Right lobe of liver (tissue), 6 donors: ENCODE data around the gene COL7A1. TPM values are rescaled to one million over a fixed set of nuclear protein-coding genes. Genes with fewer than 3 reads are reported as not detected.

Experiments used
- ATAC-seq, 4 donors: fragments of 200-7000 bp; cut with Tn5 transposase; one replicate each; pipeline ENCODE4 v1.9.1; 2020; ENCODE audit warnings: mild to moderate bottlenecking in 4 of 4, moderate library complexity in 4 of 4
- DNase-seq, 3 donors: peaks; one replicate each; pipeline ENCODE4 v3.0.0-alpha.2; 2020
- H3K27ac ChIP-seq, 3 donors: fragments of 200-600 bp; one replicate each; pipeline ENCODE4 v1.8.0; 2022
- H3K27me3 ChIP-seq, 2 donors: fragments of 200-600 bp; one replicate each; pipeline ENCODE4 v1.8.0; 2022
- H3K36me3 ChIP-seq, 4 donors: fragments of 200-600 bp; sonication (generic) in 1 of 4; one replicate each; pipeline versions ENCODE4 v1.5.1 to v1.8.0; 2017 to 2022; ENCODE audit warnings: control low read depth in 1 of 4
- H3K4me1 ChIP-seq, 4 donors: fragments of 200-600 bp; sonication (generic) in 1 of 4; one replicate each; pipeline versions ENCODE4 v1.5.1 to v1.8.0; 2017 to 2022; ENCODE audit warnings: control low read depth in 1 of 4
- H3K4me3 ChIP-seq, 3 donors: fragments of 200-600 bp; one replicate each; pipeline ENCODE4 v1.8.0; 2022
- H3K9me3 ChIP-seq, 4 donors: fragments of 200-600 bp; sonication (generic) in 1 of 4; one replicate each; pipeline versions ENCODE4 v1.5.1 to v1.8.0; 2017 to 2022; ENCODE audit warnings: control low read depth in 1 of 4
- POLR2A ChIP-seq: fragments of 450-650 bp; IDR thresholded peaks from one replicate; pipeline ENCODE4 v1.6.1; 2017; ENCODE audit warnings: antibody characterized with exemption, mild to moderate bottlenecking
- WGBS: methylation state at CpG from one replicate; pipeline ENCODE4 v1.1.6; 2018; ENCODE audit warnings: low coverage, low lambda C conversion rate; ENCODE audit not compliant: insufficient coverage; ENCODE audit errors: missing lambda C conversion rate; 5-methylcytosine and 5-hydroxymethylcytosine counted together
- intact Hi-C, 2 donors: fragments of 100-400 bp; cut with DNase I; formaldehyde crosslinking; loops; one replicate each; pipeline versions ENCODE4 v1.11.2 to v1.14.1; 2022
- total RNA-seq, 6 experiments: library from RNA; depleted of rRNA in 2 of 6; stranded (reverse); fragments of >200 nt in 2 of 6; fragmentation: NEBNext Ultra II Directional in 3 of 6; extraction: Animal tissue kit (Norgen Biotek cat#: 25700) in 3 of 6; gene quantifications; one replicate each; pipeline versions ENCODE4 v1.1.0 to v1.2.4, GENCODE V29; 2016 to 2023
- TF ChIP-seq, protein P1 (sequence below), 4 donors: fragments of 200-600 bp in 3 of 4; fragments of 450-650 bp in 1 of 4; IDR thresholded peaks; one replicate each; pipeline versions ENCODE4 v1.5.1 to v1.8.0; 2016 to 2022; ENCODE audit warnings: antibody characterized with exemption in 4 of 4, mild to moderate bottlenecking in 2 of 4
- donor health status: DM: no; HTN: yes; CAD: no.
- donor health status: DM: no; HTN: no; CAD: no.
- donor health status: DM: no; HTN: no; CAD: no.
- donor health status: DM: no; HTN: yes; CAD: no.
- donor health status: DM: no; HTN: yes; CAD: no.

Gene COL7A1
- total RNA-seq, 6 experiments from 2014 or later = 0.31 to 1.7 (median 1.1) TPM

DNA sequence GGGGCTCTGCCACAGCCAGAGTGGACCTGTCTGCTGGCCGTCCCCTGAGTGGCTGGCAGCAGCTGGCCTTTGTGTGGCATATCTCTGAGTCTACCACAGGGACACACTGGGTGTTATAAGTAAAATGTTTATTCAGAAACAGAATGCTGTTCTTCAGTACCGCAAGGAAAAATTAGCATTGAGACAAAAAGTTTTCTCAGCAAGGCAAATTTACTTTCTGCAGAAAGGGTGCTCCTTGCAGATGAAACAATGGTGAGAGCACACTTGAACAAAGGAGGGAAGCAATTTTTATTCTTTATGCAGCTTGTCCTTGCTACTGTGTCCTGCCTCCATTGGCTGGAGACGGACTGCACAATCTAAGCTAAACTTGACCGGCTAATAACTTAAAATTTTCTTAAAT, 22.4 kb upstream of the COL7A1 start:
- DNase-seq (no peak), ATAC-seq (no peak)
- no peaks in the 10 kb centered on the region for H3K27me3 ChIP-seq
- no peaks in the 10 kb centered on the region for H3K4me1 ChIP-seq
- no peak overlapping the region for H3K27ac ChIP-seq
- no peak for TF ChIP-seq POLR2A
- TF ChIP-seq, protein P1, sequence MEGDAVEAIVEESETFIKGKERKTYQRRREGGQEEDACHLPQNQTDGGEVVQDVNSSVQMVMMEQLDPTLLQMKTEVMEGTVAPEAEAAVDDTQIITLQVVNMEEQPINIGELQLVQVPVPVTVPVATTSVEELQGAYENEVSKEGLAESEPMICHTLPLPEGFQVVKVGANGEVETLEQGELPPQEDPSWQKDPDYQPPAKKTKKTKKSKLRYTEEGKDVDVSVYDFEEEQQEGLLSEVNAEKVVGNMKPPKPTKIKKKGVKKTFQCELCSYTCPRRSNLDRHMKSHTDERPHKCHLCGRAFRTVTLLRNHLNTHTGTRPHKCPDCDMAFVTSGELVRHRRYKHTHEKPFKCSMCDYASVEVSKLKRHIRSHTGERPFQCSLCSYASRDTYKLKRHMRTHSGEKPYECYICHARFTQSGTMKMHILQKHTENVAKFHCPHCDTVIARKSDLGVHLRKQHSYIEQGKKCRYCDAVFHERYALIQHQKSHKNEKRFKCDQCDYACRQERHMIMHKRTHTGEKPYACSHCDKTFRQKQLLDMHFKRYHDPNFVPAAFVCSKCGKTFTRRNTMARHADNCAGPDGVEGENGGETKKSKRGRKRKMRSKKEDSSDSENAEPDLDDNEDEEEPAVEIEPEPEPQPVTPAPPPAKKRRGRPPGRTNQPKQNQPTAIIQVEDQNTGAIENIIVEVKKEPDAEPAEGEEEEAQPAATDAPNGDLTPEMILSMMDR (IDR thresholded peaks at IDR 0.05) = no peak
- no peak overlapping the region for H3K4me3 ChIP-seq
- no peaks in the 10 kb centered on the region for H3K36me3 ChIP-seq
- intact Hi-C loops = no loop called here
- WGBS = 92% methylated on average over 4 of the region's 4 CpGs
- H3K9me3 ChIP-seq = peaks cover 0 to 11% (median 3%) of the 10 kb centered on the region in 4 donors

DNA sequence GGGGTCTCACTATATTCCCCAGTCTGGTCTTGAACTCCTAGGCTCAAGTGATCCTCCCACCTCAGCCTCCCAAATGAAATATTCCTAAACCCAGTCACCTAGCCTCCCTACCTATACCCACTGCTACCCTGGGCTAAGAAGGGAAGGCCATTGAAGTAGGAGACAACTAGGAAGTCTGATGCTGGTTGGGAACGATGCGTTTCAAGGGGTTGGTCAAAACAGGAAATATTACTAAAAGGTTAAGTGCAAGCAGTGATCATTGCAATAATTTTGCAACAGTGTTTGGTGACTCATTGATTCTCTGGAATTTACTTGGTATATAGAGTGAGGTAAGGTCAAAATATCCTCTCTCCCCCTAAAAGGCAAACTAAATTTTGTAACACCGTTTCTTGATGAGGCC, 18.9 kb upstream of the COL7A1 start:
- no peaks in the 10 kb centered on the region for H3K27me3 ChIP-seq
- no peak for TF ChIP-seq POLR2A
- TF ChIP-seq, protein P1 (IDR thresholded peaks at IDR 0.05) = no peak
- H3K4me1 ChIP-seq = no peaks in the 10 kb centered on the region
- H3K36me3 ChIP-seq = no peaks in the 10 kb centered on the region
- H3K9me3 ChIP-seq = peaks cover 0 to 11% (median 3%) of the 10 kb centered on the region in 4 donors
- DNase-seq = no peak
- ATAC-seq = no peak
- 42% methylated on average over 3 of the region's 3 CpGs for WGBS
- no peak overlapping the region for H3K4me3 ChIP-seq
- intact Hi-C loops = no loop called here
- no peak overlapping the region for H3K27ac ChIP-seq

DNA sequence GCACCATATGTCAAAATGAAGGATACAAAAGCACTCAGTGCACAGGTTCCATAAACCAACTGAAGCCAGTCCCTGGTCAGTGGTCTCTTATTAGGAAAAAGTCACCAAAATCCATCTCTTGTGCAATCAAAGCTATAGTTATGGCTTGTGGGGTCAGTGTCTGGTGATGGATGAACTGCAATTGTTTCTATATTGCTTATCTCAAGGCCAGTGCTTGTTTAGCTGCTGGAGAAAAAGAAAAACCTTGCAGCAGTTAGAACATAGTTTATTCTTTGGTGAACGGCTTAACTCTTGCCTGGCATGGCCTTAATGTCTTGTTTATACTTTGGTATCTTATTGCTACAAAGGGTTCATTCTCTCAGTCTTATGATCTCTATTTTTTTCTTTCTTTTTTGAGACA, 17.2 kb upstream of the COL7A1 start:
- peaks cover 0 to 11% (median 4%) of the 10 kb centered on the region in 4 donors for H3K4me1 ChIP-seq

DNA sequence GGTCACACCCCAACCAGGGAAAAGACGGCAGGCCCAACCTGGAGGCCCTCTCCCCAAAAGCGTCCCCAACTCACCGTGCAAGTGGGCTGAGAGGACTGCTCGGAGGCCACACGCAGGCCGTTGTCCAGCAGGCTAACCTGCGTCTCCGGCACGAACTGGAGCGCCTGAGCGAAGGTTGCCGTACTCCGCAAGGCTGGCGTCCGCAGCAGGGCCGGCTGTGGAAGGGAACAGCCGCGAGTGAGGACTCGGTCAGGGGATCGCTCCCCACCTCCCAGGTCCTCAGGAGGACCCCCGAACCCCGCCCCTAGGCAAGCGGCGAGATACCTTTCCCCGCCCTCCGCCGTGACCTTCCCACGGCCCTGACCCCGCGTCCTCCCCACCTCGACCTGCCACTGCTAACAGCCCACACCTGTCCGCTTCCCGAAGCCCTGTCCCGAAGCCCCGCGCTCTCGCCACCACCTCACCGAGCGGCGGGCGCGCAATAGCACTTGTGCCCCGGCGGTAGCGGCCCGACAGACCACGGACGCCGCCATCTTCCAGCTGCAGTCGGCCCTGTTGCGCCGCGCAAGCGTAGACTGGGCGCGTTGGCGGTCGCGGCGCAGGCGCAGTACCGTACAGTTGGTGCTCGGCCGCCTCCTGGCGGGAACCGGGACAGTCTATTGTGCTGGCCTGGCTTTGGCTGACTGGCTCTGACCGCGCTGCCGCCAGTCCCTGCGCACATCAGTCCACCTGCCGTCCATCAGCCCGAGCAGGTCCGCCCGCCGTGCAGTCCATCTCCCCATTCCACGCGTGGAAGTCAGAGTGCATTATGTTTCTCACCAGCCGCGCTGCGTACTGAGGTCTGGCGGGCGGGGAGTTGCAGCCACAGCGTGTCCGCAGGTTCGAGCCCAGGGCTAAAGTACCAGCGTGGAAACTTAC, 14.2 kb upstream of the COL7A1 start, which contains the start of gene UQCRC1:
UQCRC1 (minus strand) TSS at position 559 of the 918 bp plus-strand sequence; CDS start at position 533, 26 bp downstream.
- Histone ChIP-seq H3K9me3 (no peaks in the 10 kb centered on the region), H3K36me3 (peaks cover 0 to 25% (median 12%) of the 10 kb centered on the region in 4 donors), H3K27ac (peak within 1 kb of the TSS; percentile 84 to 90 (median 86)), H3K4me1 (peaks cover 0 to 11% (median 4%) of the 10 kb centered on the region in 4 donors), H3K4me3 (peak within 1 kb of the TSS; percentile 91 to 97 (median 96)), H3K27me3 (no peaks in the 10 kb centered on the region)
- 5% methylated on average over 27 of the region's 86 CpGs for WGBS
- ATAC-seq (peak; percentile 99), DNase-seq (peak; percentile 93 to 95 (median 93))
- intact Hi-C loops = no loop called here
- TF ChIP-seq, protein P1 (IDR thresholded peaks at IDR 0.05) = peak; percentile 67 to 88 (median 74)
- TF ChIP-seq POLR2A = peak; percentile 81

More for the DNA sequence above, 17.2 kb upstream of the COL7A1 start:
- no peak for DNase-seq
- TF ChIP-seq POLR2A = no peak
- TF ChIP-seq, protein P1 (IDR thresholded peaks at IDR 0.05) = no peak
- ATAC-seq = no peak
- intact Hi-C loops = no loop called here
- peaks cover 0 to 10% (median 0%) of the 10 kb centered on the region in 4 donors for H3K9me3 ChIP-seq
- no peaks in the 10 kb centered on the region for H3K27me3 ChIP-seq
- H3K27ac ChIP-seq = no peak overlapping the region
- 63% methylated on average over 1 of the region's 1 CpG for WGBS
- H3K36me3 ChIP-seq = no peaks in the 10 kb centered on the region
- no peak overlapping the region for H3K4me3 ChIP-seq
